ACHN (cell line): ENCODE data around the gene G6PD.
A peak's percentile ranks its signal among the peaks of the same experiment; 100 is the strongest.
"Not testable (repeated sequence)": the region's sequence is repeated elsewhere in the genome, so short reads cannot be mapped to it uniquely, and the experiment has no call there.

Source experiments
- DNase-seq: peaks from one replicate; pipeline ENCODE4 v3.0.0-alpha.2; 2015
- in situ Hi-C: cut with HindIII; loops from 2 replicates; pipeline ENCODE4 v1.10.0; 2017; ENCODE audit warnings: low sequenced_read_pairs, low pct_ligation_motif_present, low pct_unique_long_range_greater_than_20kb

G6PD gene

GRCh38 chrX:154547245-154548027, 790 bp upstream of the G6PD start, which contains the start of gene IKBKG:
IKBKG (plus strand) TSS chrX:154547620; CDS start chrX:154552003, 4,383 bp downstream.
- in situ Hi-C loops: no loop called here
- DNase-seq: peak; percentile 78

- DNase-seq: no peak
- in situ Hi-C loops: no loop called here
Measured at GRCh38 chrX:154545673-154546274, 872 bp downstream of the G6PD start.

- in situ Hi-C loops: no loop called here
- DNase-seq: no peak
Measured at GRCh38 chrX:154542723-154543424, 3.8 kb downstream of the G6PD start.

DNA sequence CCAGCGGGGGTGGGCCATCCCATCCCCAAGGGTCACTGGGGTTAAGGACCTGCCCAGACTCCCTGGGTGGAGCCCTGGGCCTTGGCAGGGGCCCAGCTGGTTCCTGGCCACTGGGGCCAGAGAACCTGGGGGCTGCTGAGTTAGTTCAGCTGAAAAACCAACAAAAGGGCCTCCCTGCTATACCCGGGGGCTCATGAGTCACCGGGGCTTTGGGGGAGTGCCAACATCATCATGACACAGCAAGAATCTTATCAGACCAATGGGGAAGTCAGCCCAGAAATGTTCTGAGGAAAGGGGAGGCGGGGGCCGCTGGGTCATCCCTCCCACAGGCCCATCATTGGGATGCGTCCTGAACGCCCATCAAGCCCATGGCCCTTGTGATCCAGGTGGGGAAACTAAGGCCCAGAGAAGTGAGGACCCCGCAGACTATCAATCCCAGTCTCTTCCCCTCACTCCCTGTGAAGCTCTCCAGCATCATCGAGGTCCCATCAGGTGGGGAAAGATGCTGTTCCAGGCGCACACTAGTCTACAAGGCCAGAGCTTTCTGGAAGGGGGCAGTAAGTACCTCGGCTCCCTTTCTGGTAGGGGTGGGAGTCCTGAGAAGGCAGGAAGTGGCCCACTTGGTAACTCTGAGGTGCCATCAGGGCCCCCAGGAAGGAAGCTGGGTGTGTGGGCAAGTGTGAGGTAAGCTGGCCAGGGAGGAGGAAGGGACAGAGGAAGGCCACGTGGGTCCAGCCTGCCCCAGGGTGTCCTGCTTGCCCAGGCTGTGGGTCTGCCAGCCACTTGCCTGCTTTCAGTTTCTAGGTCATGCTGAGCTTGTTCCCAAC, 4.5 kb downstream of the G6PD start:
- in situ Hi-C loops: no loop called here

GRCh38 chrX:154541589-154541895, 5.1 kb downstream of the G6PD start:
- no peak for DNase-seq
- in situ Hi-C loops: no loop called here

More for the DNA sequence above, 4.5 kb downstream of the G6PD start:
- DNase-seq: peak; percentile 73

DNA sequence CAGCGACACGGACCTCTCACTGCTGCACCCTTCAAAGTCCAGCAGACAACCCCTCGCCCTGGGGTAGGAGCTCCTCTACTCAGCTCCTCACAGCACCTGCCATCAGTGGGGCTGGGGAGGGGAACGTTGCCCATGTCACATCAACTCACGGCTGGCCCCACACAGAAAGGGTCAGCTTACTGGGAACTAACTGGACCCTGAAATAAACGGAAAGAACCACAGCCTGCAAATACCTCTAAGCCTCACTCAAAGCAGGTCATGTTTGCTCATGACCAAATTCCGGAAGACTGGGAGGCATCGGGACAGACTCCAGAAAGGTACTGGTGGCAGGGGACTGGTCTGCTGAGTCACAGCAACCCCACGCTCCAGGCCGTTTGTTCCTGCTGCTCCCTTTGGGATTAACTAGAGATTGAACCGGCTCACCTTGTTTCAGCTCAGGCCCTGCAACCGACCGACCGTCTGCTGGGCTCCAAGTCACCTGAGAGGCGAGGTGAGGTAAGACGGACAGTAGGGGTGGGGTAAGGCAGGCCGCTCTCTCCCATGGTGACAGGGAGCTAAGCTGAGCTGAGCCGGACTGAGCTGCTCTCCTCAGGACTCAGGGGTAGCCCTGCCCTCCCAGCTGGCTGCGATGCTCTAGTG, 5.6 kb downstream of the G6PD start:
- in situ Hi-C loops: no loop called here
- DNase-seq: no peak

- in situ Hi-C loops, DNase-seq: not testable (repeated sequence)
Measured at GRCh38 chrX:154540365-154540764, 6.3 kb downstream of the G6PD start.

DNA sequence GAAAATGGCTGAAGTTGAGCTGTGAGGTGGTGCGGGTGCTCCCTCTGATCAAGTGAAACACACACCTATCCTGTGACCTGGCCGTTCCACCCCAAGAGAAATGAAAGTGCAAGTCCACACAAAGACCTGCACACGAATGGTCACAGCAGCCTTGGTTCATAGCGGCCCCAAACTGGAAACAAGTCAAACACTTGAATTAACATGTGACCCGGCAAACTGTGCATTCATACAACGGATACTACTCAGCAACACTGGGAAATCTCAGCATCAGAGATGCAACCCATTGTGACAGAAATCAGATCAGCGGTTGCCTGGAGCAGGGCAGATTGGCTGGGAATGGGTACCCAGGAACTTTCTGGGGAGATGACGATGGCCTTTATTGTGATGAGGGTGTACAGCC, 7.6 kb downstream of the G6PD start:
- DNase-seq: no peak
- in situ Hi-C loops: no loop called here

DNA sequence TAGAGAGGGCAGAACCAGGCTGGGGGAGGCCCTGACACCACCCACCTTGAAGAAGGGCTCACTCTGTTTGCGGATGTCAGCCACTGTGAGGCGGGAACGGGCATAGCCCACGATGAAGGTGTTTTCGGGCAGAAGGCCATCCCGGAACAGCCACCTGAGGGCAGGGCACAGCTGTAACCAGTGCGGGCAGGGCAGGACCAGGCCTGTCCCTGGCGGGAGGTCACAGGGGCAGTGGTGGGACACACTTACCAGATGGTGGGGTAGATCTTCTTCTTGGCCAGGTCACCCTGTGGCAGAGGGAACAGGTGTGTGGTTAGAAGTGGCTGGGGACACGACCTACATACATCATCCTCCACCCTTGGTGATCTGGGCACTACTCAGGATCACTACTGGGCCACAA, 10.8 kb downstream of the G6PD start:
- DNase-seq: no peak
- in situ Hi-C loops: no loop called here

- peak; percentile 71 for DNase-seq
- in situ Hi-C loops: no loop called here
Measured at GRCh38 chrX:154534526-154535322, 11.9 kb downstream of the G6PD start.

DNA sequence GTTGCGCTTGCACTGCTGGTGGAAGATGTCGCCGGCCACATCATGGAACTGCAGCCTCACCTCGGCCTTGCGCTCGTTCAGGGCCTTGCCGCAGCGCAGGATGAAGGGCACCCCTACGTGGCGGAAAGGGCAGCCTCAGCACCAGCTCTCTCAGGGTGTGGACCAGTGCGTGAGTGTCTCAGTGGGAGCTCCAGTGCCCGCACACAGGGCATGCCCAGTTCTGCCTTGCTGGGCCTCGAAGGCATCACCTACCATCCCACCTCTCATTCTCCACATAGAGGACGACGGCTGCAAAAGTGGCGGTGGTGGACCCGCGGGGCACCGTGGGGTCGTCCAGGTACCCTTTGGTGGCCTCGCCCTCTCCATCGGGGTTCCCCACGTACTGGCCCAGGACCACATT, 14.0 kb downstream of the G6PD start:
- no peak for DNase-seq
- in situ Hi-C loops: no loop called here

DNA sequence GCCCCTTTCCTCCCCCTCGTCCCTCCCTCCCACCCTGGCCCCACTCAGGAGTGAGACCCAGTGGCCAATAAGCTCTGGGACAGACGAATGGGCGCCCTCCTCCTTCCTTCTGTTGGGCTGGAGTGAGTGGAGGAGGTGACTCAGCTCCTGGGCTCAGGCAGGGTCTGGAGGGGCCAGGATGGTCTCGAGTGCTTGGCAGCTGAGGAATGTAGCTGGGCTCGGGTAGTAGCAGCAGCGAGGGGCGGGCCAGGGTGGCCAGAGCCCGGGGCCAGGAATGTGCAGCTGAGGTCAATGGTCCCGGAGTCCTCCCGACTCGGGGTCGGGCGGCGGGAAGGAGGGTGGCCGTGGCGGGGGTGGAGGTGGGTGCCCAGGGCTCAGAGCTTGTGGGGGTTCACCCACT, 15.0 kb downstream of the G6PD start:
- in situ Hi-C loops: no loop called here

DNA sequence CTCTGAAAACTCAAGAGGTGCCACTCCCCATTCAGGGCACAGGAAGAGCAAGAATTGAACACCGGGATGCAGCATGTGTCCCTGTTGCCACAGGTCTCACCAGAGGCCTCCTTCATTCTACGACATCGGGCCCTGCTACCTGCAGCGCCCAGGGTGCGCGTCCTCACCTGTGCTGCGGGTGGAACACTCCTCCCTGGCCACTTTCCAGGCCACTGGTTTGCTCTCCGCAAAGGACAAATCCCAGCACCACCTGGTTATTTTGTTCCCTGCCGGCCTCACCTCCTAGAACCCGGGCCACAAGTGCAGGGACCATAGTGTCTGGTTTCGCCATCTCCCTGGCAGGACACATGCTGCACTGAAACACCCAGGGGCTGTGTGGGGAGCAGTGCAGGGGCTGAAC, 16.4 kb downstream of the G6PD start:
- DNase-seq: no peak
- in situ Hi-C loops: no loop called here

More for the DNA sequence above, 15.0 kb downstream of the G6PD start:
- peak; percentile 50 for DNase-seq

DNA sequence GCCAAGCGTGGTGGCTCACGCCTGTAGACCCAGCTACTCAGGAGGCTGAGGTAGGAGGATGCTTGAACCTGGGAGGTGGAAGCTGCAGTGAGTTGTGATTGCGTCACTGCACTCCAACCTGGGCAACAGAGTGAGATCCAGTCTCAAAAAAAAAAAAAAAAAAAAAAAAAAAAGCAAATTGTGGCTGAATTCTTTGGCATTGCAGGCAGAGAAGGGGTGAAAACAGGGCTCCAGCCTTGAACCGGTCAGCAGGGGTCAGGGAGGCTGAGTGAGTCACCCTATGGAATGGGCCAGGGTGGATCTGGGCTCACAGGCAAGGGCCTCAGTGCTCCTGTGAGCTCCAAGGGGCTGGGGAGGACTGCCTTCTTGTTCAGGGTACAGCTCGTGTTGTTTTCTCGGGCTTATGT, 17.4 kb downstream of the G6PD start:
- DNase-seq: peak; percentile 32
- in situ Hi-C loops: no loop called here

- peak; percentile 66 for DNase-seq
- in situ Hi-C loops: no loop called here
Measured at GRCh38 chrX:154526901-154527675, 19.6 kb downstream of the G6PD start.

DNA sequence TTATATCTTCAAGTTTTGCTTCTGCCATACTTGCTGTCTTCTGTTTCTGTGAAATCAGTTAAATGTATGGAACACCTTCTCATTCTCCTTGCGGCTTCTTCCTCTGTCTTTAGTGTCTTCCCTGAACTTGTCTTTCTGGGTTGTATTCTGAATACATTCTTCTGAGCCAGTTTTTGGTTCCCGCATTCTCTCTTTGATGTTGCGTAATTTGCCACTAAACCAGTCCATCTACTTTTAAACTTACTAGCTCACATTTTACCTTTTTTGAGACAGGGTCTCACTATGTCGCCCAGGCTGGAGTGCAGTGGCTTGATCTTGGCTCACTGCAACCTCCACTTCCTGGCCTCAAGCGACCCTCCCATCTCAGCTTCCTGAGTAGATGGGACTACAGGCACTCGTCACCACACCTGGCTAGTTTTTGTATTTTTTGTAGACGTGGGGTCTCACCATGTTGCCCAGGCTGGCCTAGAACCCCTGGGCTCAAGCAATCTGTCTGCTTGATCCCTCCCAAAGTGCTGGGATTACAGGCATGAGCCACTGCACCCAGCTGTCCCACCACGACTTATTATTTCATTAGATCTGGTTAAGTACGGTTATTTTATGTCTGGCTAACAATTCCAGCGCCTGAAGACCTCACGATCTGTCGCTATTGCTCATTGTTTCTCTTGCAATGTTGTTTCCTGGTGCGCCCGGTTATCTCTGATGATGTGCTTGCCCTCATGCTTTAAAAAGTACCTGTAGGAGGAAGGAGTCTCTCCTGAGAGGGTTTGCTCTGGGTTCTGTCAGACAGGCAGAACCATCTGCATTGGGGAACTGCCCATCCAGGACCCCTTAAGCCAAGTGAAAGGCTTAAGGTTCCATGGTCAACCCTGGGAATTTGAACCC, 20.8 kb downstream of the G6PD start:
- in situ Hi-C loops: no loop called here

More for the DNA sequence above, 20.8 kb downstream of the G6PD start:
- no peak for DNase-seq
